Fibroblast of the aortic adventitia (primary cell): Measurements from ENCODE around the gene ZNF580. TPM values are rescaled to one million over a fixed set of nuclear protein-coding genes. Genes with fewer than 3 reads are reported as not detected.

Experiments
- DNase-seq: peaks from one replicate; pipeline ENCODE4 v3.0.0-alpha.2; 2010; ENCODE audit warnings: low read depth
- H3K4me3 ChIP-seq: 2 replicates; pipeline ENCODE4 v1.5.1; 2011; ENCODE audit warnings: low read depth, mild to moderate bottlenecking, control low read depth, low read length, moderate library complexity
- total RNA-seq: library from RNA; depleted of rRNA; stranded (reverse); fragments of >200 nt; gene quantifications from 2 replicates; pipeline ENCODE4 v1.2.3, GENCODE V29; 2012; ENCODE audit warnings: low replicate concordance
- TF ChIP-seq, protein P1 (sequence below): IDR thresholded peaks from 2 replicates; pipeline ENCODE4 v1.5.1; 2011; ENCODE audit warnings: mild to moderate bottlenecking, low read length, control low read depth, inconsistent platforms; ENCODE audit not compliant: insufficient read depth

Gene ZNF580
- total RNA-seq, 1 donor: 6.3 TPM

DNA sequence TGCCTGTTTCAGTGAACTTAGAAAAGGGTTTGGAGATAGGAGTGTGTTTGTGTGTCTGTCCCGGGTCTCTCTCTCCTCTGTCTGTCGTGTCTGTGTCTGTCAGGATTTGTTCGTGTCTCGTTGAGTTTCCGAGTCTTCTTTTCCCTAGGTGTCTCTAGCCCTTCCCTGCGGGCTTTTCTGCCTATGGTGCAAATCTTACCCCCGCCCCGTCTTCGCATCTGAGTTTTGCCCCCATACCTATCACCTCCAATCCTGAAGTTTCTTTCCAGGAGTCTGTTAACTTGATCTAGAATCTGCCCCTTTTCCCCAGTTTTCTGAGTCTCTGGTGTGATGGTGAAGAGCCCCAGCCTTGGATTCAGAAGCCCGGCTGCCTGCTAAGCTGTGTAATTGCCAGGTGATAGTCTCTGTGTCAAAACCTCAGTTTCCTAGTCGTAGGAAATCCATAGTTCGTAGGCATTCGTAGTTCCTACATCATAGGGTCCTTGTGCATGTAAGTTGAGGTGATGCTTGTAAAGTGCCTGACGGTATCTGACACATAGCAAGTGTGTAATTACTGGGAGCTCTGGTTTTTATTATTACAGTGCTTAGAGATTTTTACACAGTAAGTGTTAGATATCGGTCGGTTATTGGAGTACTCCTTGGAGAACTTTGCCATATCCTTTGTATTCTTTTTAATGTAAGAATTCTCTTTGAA is 35.0 kb downstream of the ZNF580 start:
- TF ChIP-seq, protein P1, sequence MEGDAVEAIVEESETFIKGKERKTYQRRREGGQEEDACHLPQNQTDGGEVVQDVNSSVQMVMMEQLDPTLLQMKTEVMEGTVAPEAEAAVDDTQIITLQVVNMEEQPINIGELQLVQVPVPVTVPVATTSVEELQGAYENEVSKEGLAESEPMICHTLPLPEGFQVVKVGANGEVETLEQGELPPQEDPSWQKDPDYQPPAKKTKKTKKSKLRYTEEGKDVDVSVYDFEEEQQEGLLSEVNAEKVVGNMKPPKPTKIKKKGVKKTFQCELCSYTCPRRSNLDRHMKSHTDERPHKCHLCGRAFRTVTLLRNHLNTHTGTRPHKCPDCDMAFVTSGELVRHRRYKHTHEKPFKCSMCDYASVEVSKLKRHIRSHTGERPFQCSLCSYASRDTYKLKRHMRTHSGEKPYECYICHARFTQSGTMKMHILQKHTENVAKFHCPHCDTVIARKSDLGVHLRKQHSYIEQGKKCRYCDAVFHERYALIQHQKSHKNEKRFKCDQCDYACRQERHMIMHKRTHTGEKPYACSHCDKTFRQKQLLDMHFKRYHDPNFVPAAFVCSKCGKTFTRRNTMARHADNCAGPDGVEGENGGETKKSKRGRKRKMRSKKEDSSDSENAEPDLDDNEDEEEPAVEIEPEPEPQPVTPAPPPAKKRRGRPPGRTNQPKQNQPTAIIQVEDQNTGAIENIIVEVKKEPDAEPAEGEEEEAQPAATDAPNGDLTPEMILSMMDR: no peak
- no peak for DNase-seq
- peak overlapping the region; percentile 91 for H3K4me3 ChIP-seq

DNA sequence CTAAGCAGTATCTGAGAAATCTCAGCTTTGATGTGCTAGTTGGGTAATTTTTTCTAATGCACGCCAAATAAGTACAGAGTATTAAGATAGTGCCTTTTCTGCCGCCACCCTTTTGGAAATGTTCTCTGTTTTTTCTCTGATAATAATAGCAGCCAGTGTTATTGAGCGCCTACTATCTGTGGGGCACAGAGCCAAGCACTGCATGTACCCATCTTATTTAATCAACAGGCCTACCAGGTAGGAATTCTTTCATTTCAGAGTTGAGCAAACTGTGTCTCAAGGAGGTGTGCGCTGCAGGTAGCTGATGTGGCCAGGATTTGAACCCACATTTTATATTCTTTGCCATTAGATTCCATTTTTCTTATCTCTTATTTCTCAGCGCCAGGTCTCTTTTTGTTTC is 35.6 kb downstream of the ZNF580 start:
- H3K4me3 ChIP-seq: peak overlapping the region; percentile 91
- DNase-seq: peak; percentile 49
- TF ChIP-seq, protein P1: peak; percentile 14

DNA sequence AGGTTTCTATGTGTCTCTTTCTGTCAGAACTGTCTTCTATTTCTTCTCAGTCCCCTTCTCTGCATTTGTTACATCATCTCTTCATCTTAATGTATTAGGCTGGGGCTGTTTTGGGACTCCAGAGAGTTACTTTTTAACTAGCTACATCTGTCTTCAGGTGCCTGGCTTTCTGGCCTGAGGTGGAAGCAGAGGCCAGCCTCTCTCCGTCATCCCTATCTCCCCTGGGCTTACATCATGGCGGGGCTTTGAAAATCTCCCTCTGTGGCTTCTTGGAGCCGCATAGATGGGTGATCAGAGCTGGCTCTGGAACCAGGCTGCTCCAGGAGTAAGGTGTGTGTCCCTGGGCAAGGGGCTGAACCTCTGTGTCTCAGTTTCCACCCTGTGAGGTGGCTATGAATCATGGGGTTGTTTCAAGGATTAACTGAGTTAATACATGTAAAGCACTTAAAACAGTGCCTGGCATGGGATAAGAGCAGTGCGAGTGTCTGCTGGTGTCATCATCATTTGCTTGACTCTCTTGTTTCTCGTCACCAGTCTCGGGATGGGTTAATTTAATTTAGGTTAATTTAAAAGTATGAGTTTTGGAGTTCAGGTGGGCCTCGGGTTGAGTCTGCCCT is 36.2 kb downstream of the ZNF580 start:
- H3K4me3 ChIP-seq: peak overlapping the region; percentile 91
- TF ChIP-seq, protein P1: no peak
- DNase-seq: no peak

- no peak for DNase-seq
- H3K4me3 ChIP-seq: no peak overlapping the region
- TF ChIP-seq, protein P1: no peak
Observed at GRCh38 chr19:55677572-55678028, 36.8 kb downstream of the ZNF580 start.

GRCh38 chr19:55678121-55678671 is 37.4 kb downstream of the ZNF580 start:
- no peak overlapping the region for H3K4me3 ChIP-seq
- TF ChIP-seq, protein P1: no peak
- DNase-seq: no peak

GRCh38 chr19:55679343-55680257 is 38.8 kb downstream of the ZNF580 start:
- no peak overlapping the region for H3K4me3 ChIP-seq
- TF ChIP-seq, protein P1: no peak
- DNase-seq: no peak
